Astrocyte (in vitro differentiated cells and primary cell): ENCODE results near the gene HLA-B.

ENCODE experiments used
- CTCF ChIP-seq: IDR thresholded peaks from 2 replicates; pipeline ENCODE4 v1.5.1; 2011; ENCODE audit warnings: low read depth, mild to moderate bottlenecking, inconsistent platforms, low read length, moderate library complexity; ENCODE audit not compliant: insufficient read depth
- EZH2 ChIP-seq: IDR thresholded peaks from 2 replicates; pipeline ENCODE4 v1.6.1; 2012; ENCODE audit warnings: mild to moderate bottlenecking, low read length, inconsistent platforms; ENCODE audit not compliant: insufficient read depth

GRCh38 chr6:31308845-31309175 is 48.2 kb downstream of the HLA-B start:
- TF ChIP-seq EZH2 = no peak
- TF ChIP-seq CTCF = no peak
